GM18520 (cell line): ENCODE data around the gene ITGA7.

Source experiments
- ATAC-seq: cut with Tn5 transposase; IDR thresholded peaks from one replicate; pipeline ENCODE4 v1.9.1; 2021; ENCODE audit not compliant: unreplicated experiment

The ITGA7 gene

GRCh38 chr12:55707841-55708694 is at the start of gene ITGA7:
Gene ITGA7, minus strand, starts transcription at chr12:55707904. Its CDS starts 222 bp downstream, at chr12:55707682.
- ATAC-seq: no peak

GRCh38 chr12:55755246-55755645 is 47.5 kb upstream of the ITGA7 start:
- no peak for ATAC-seq

- no peak for ATAC-seq
Measured at GRCh38 chr12:55748230-55748993, 40.7 kb upstream of the ITGA7 start.

- no peak for ATAC-seq
Measured at GRCh38 chr12:55746913-55747231, 39.2 kb upstream of the ITGA7 start.

DNA sequence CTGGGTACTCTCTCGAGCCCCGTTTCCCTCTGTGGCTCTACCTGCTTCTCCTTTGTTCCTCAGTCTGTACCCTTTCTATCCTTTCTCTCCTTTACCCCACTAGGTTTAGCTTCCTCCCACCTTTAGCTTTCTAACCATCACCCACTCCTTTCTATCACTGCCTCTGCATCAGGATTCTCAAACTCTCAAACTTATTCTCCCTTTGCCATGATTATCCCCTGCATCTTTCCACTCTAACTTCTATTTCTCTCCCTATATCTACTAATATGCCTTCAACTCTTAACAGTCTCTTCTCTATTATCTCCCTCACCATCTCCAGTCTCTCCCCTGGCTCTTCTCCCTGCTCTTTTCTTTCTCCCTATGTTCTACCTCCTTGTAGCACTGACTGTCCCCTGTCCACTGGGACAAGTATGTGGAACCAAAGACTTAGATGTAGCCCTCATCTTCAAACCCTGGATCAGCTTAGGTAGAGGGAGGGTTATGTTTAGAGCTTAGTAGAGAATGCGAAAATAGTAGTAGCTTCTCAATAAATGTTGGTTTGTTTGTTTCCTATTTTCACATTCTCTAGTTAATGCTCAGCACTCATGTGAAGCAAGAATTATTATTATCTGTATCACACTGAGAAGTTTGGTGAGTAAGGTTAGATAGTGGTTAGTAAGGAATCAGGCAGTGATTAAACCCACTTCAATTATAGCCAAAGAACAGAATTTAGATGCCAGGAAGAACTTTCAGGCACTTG is 38.6 kb upstream of the ITGA7 start:
- ATAC-seq: no peak

DNA sequence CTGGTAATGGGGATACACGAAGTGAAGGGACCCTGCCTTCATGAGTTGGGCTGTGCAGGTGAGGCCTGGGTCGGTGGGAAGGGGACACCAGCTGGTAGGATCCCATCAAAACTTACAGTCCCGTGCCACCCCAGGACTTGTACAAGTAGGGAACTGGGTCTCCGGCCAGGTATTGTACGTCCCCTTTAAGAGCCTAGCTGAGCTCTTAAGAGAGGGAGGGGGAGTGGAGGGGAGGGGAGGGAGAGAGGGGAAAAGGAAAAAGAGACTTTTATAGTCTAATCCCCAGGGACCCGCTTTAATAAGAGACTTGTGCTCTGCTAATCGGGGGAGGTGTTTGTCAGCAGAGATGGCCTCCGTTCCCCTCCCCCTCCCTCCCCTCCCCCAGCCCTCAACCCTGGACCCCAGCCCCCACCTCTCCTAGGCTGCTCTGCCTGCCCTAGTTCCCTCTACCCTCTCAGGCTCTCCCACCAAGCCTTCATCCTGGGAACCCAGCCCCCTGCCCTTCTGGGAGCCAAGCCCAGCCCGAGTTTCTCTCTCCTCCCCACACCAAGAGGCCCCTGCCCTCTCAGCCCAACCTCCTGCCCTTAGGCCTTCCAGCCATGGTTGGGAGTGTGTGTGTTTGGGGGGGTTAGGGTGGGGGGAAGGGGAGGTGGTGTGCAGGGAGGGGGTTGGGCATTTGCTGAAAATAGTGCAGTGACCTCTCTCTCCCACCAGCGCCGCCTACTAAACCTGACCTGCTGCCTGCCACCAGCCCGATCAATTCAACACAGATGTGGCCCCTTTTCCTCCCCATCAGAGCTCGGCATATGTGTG is 37.9 kb upstream of the ITGA7 start:
- no peak for ATAC-seq

GRCh38 chr12:55744340-55745030 is 36.8 kb upstream of the ITGA7 start:
- no peak for ATAC-seq

- no peak for ATAC-seq
Measured at GRCh38 chr12:55743406-55744339, 36.0 kb upstream of the ITGA7 start.

- no peak for ATAC-seq
Measured at GRCh38 chr12:55742719-55743405, 35.2 kb upstream of the ITGA7 start, which contains the start of gene GDF11. Gene GDF11, plus strand, starts transcription at chr12:55743122. Its CDS starts 195 bp downstream, at chr12:55743317.

DNA sequence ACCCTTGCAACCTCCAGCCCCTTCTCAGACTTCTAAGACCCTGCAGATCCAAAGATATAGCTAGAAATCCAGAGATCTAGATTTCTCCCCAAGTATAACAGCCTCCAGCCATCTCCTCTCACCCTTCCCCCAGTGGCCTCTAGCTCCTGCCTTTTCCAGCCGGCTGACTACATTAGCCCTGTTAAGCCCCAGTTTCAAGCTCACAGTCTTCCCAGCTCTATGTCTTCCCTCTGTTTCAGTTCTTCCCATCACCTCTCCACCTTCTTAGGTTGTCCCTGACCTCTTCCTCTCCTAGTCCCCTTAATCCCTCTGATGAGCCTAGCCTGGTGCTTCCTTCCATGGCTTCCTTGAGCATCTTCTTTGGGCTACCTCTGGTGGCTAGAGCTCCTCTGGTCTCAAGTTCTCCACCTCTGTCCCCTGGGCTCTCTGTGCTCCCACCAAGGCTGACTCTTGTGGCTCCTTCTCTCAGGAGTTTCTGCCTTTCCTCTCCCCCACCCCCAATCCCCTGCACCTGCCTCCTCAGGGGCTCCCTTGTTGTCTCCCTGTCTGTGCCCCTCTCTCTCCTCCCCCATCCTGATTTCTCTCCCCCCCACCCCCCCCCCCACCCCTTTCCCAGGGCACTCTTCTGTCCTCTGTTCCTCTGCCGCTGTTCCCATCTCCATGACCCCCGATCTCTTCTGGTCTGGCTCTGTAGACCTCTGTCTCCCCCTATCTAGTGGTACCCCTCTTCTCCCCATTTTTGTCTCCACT is 34.4 kb upstream of the ITGA7 start:
- no peak for ATAC-seq

DNA sequence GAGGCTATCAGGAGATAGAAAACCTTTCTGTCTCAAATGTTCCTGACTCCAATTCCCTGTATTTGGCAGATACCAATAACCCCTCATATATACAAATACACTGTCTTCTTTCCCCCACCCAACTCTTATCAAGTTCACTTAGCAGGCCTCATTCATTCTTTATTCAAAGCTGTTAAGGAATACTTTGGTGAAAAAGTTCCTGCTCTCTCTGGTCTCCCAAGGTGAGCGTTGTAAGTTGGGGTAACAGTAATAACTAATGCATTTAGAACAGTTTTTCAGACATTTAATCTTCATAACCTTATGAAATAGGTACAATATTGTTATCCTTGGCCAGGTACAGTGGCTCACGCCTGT is 31.3 kb upstream of the ITGA7 start:
- ATAC-seq: no peak

- ATAC-seq: peak; percentile 75
Measured at GRCh38 chr12:55738123-55739024, 30.7 kb upstream of the ITGA7 start.

GRCh38 chr12:55737581-55738122 is 29.9 kb upstream of the ITGA7 start:
- ATAC-seq: no peak

DNA sequence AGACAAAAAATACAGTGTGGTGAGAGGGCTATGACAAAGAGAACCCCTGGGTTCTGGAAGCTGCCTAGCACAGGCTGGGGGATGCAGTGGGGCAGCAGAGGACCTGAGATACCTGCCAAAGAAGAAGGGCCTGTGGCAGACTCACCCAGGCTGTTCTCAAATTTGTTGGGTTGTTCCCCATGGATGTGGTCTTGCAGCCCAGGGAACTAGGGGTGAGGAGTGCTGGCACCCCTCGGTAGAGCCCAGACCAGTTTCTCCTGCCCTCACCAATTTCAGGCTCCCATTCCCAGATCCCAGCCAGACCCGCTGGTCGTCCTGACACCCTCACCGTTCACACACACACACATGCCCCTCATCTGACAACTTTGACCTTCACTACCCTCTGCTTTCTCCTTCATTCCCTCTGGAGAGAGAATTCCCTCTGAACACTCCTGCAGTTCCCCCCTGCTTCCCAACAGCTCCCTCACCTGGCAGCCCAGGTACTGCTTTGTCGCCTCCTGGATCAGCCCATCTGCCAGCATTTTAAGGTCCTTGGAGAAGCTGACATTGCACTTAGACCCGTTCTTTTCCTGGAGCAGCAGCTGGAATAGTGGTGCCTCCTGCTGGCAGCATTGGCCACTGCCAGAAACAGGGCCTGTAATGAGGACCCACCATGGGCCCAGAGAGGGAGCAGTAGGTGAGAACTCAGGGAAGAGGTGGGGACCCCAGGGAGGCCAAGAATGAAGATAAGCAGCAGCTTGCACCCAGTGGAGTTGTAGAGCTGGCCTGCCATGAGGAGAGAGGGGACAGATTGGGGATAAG is 29.3 kb upstream of the ITGA7 start:
- no peak for ATAC-seq

DNA sequence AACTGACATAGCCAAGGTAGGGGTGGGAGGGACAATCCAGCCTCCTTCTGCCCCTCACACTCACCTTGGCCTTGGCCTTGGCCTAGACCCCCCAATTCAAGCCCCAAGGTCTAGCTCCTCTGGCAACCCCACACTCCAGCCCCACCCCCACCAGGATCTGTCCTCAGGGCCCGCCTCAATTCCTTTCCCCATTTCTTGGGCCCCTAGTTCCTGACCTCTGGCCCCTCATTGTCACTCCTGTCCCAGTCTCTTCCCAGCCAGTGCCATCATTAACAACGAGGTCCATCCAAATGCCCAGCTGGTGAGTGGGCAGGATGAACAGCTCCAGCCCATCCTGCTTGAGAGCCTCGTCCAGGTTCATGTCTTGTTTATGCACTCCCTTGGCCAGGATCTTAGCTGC is 28.4 kb upstream of the ITGA7 start:
- no peak for ATAC-seq

- ATAC-seq: no peak
Measured at GRCh38 chr12:55734595-55734994, 26.9 kb upstream of the ITGA7 start.
